GM04504 (cell line): ENCODE data around the gene ATAT1.

ENCODE experiments used
- DNase-seq: peaks from one replicate; pipeline ENCODE4 v3.0.0-alpha.2; 2012; ENCODE audit warnings: low read depth

Gene ATAT1

DNA sequence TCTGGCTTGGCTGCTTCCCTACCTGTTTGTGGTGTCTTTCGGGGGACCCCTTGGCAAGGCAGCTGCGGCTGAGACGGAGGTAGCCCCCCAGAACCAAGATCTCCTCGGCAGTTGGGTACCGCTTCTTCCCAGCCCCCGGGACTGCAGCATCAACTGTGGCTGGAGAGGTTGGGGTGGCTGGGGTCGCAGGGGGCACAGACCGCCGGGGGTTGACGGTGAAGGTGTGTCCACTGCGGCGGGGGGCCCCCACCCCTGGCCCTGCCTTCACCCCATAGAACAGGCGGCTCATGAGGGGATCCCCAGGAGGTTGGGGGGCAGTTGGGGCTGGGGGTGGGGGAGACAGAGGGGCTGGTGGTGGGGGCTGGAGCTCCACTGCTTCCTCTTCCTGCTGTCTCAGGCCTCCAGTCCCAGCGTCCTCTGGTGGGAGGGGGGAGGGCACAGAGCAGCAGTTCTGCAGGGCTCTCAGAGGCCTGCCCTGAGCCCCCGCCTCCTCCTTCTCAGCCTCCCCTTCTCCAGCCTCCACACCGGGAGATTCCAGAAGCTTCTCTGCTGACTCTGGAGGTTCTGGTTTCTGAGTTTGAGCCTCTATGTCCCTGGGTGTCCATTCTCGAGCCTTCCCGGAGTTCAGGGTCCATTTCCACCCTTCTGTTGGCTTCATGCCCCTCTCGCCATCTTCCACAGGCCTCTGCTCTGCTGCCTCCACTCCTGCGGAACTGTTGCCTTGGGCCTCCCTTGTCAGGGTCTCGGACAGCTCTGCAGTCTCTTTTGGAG, 57.9 kb downstream of the ATAT1 start:
- DNase-seq = no peak

DNA sequence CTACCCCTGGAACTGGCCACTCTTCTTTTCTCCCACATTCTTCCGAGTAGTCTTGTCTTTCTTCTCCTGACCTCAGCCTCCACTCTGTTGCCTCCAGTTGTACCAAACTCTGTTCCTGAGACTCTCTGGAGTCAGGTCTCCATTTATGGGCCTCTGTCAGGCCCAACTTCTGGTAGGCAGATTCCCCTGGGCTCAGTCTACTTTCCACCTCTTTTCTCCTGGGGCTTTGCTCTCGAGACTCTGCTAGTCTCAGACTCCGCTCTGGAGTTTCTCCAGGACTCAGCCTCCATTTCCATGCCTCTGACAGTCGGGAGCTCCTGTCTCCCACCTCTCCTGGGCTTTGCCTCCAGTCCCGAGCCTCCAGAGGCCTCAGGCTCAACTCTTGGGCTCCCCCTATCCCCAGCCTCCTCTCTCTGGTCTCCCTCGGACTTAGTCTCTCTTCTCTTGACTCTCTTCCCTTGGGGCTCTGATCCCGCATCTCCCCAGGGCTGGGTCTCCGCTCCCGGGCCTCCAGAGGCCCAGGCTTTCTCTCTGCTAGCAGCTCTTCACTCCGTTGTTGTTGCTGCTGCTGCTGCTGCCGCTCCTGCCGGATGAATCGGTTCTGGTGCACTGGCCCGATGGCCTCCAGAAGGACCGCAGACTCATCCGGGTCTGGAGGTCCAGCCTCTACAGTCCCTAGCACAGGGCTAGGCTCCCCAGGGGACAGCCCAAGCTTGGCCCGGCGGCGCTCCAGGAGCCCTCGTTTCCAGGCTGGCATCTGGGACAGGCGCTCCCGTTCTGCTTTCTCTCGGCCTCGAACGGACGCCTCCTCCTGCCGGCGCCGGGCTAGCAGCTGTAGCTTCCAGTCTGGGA, 58.7 kb downstream of the ATAT1 start:
- no peak for DNase-seq

DNA sequence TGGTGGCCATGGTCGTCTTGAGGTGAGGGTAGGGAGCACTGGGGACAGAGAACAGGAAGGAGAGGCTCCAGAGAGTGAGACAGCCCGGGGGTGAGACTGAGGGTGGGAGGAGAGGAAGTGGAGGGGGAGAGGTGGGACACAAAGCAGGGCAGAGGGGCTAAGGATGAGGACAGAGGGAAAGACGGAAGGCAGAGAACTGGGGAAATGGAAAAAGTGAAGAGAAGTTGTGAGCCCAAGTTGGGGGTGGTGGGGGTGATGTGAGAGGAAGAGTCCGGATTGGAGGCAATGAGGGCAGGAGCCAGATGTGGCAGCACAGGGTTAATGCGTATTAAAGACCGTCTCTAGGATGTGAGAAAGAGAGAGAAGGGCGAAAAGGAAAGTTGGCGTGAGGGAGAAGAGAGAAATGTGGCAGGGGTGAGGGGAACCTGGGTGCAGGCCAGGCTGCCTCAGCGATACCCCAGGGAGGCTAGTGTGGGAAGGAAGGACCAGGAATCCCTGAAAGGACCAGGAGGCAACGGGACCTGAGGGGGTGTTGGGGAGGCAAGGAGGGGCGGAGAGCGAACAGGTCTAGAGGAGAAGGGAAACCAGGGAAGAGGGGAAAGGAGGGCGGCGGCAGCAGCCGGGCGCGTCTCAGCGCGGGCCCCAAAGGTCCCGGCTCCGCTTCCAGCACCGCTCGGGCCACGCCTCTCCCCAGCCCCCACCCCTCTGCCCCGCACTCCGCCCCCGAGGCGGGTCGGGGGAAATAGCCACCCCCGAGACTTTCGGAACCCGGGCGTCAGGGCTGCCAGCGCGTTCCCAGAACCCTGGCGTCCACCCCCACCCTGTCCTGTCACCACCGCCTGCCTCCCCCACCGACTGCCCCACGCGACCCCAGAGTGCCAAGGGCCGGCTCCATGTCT, 59.6 kb downstream of the ATAT1 start, which contains the start of gene PPP1R18:
Gene PPP1R18, minus strand, starts transcription at position 637 of the 899 bp plus-strand sequence. Its CDS starts 627 bp downstream, at position 10.
- DNase-seq = no peak

DNA sequence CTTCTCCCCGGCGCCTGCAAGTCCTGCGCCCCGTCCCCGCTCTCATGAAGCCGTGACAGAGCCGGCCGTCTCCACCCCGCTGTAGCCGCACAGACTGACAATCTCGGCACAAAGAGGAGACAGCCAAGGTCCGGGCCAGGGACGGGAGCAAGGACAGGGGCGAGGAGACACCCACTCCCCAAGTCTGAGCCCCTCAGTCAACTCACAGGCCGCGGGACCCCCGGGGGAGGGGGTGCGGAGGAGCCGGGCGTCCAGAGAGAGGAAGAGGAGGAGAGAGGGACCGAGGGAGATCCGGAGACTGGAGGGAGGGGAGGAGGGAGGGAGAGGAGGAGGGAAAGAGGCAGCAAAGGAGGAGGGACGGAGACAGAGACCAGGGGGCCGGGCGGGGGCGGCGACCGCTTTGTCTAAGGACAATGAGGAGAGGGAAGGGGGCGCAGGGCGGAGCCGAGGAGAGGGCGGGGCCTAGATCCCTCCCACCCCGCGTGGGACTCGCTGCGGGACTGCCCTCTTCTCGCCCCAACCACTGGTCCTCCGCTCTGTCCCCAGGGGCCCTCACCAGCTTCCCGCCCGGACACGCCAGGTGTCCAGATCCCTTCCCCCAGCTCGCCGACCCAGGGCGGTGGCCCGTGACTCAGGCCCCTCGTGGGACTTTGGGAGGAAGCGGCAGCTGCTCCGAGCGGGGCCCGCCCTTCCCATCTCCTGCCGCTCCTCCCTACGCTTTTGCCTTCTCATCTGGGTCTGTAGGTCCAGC, 60.4 kb downstream of the ATAT1 start:
- peak; percentile 97 for DNase-seq

DNA sequence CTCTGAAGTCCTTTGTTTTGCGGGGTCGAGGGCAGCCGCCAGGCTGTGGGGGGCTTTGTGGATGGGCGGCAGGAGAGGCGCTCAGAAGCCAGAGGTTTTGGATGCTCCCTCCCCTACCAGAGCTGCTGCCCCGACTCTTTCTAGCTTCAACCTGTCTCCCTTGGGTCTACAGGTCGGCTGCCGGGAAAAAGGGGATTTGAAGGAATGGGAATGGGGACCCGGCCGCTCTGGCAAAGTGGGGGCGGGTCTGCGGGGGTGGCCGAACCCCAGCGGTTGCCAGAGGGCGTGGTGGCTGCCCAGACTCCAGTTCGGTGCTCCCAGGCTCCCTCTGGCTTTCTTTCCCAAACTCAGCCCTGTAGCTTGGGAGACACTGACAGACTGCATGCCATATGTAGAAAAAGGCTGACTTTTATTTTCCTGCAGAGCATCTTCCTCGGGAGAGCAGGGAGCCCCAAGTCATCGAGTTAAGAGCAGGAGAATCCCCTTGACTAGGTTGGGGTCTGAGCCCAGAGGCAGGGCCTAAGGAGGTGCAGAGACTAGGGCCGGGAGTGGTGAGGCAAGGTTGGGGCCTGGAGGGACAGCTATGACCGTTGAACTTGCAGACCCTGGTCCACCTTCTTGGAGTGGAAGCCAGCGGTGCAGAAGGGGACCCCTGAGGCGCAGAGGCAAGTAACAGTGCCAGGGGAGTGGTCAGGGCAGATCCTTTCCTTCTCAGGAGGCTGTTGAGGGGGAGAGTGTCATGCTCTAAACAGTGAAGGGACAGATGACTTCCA, 61.2 kb downstream of the ATAT1 start:
- no peak for DNase-seq

DNA sequence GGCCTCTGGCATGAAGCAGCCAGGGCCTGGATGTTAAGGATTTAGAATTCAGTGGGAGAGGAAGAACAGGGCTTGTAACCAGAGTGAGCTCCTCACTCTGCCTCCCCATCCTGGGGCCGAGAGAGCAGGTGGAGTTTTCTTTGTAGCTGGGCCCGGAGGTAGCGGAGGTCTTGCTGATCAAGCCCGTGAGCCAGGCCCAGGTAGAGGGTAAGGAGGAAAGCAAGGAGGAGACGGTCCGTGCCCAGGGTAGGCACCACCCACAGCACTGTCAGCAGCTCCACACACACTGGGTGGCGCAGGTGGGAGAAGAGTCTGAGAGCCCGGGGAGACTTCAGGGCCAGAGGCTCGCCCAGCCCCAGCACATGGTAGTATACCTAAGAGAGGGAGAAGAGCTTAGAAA, 61.9 kb downstream of the ATAT1 start:
- DNase-seq = no peak

DNA sequence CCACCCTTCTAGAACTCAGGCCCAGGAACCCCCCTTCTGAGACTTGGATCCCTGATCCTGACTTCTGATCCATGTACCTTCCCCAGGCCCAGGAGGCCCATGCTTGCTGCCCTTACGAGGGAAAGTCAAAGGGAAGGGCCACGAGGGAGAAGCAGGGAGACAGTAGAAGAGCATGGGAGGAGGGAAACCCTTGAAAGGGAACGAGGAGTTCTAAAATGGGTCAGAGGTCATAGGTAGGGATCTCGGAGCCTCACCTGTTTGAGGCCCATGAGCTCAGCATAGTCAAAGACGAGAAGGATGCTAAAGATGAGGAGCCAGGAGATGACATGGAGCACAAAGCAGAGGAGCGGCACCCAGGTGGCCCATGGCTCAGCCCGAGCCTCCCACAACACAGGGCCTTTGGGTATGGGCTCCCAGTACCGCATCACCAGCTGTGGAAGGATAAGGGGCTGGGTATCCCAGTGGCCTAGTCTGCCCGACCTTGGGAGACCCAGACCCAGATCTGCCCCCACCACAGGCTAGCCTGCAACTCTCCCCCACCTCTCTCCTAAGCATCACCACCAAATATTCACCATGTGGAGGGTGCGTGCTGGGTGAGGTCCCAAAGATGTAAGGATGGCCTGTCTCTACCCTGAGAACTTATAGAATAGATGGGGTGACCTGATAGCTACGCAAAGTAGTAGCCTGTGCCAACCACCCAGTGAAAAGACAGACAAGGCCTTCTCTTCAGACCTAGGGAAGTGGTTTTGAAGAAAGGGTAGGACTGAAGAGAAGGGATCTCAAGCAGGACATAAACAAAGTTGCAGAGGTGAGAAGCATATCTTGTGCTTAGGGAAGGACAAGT, 62.6 kb downstream of the ATAT1 start:
- no peak for DNase-seq

DNA sequence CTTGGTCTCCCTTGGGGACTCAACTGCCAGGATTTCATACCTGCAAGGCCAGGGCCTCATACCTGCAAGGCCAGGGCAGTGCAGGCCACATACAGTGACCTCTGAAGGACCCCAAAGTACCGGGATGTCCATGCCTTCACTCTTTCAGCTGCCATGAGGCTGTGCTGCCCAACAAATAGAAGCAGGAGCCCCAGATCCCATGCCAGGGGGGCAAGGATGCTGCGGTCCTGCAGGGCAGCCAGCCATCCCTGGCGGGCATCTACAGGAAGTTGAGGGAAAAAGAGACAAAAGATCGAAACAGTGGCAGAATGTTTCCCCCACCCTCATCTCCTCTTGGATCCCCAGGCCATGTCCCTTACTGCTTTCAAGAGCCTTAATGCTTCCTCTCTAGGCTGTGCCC, 63.3 kb downstream of the ATAT1 start:
- no peak for DNase-seq

DNA sequence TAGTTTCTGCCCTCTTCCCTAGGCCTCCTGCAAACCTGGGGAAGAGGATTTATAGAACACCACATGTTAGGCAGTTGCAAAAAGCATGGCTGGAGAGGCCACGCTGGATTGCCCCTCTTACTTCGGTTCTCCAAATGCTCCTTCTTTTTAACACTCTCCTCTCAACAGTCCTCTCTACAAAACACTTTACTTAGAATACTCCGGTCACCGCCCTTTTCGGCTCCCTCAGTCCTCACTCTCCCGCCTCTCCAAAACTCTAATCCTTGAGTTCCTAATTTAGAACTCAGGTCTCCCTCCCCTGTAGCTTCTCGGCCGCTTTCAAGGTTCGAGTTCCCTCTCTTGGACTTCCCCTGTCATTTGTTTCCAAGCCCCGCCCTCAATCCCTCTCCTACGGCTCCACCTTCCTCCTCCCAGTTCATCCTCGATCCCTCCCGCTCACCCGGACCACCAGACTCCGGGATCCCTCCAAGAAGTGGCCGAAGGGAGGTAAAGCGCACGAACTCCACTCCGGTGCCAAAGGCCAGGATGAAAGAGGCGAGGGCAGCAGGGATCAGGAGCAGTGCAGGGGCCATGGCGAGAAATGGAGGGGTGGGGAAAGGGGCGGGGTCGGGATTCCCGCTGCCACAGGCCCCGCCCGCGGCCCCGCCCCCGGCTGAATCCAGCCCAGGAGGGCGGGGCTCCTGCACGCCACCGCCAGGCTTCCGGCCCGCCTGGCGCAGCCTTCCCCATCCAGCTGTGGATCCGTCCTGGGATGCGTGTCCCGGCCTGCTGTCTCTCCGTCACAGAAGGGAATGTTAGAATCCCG, 63.9 kb downstream of the ATAT1 start, which contains the start of gene NRM:
Gene NRM, minus strand, starts transcription at position 582 of the 805 bp plus-strand sequence. Its CDS starts 10 bp downstream, at position 572.
- peak; percentile 78 for DNase-seq

DNA sequence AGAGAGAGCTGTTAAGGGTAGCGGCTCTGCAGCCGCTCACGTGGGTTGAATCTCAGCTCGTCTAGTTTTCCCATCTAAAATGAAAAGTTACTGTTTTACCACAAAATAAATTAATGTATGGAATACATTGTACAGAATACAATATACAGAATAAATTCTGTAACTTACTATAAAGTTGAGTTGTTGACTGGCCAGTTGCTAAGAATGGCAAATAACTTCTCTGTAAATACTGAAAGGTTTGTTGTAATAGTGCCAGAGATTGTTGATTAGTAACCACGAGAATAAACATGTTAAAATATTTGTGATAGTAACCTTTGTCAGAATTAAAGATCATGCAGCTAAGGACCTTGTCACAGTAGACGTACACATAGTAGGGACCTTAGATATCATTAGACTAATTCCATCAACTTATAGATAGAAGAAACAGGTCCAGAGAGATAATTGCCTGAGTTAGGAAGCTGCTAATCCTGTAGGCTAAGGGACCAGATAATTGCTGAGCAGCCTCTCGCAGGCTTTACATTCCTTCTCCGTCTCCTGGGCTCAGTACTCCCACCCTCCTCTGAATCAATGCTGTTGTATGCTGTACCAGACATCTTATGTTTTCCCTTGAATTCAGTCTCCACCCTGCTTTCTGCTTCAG, 64.7 kb downstream of the ATAT1 start:
- no peak for DNase-seq
